ENCODE data around the gene LAMA1.
"Not testable (repeated sequence)": the region's sequence is repeated elsewhere in the genome, so short reads cannot be mapped to it uniquely, and the experiment has no call there.

LAMA1 gene, protein sequence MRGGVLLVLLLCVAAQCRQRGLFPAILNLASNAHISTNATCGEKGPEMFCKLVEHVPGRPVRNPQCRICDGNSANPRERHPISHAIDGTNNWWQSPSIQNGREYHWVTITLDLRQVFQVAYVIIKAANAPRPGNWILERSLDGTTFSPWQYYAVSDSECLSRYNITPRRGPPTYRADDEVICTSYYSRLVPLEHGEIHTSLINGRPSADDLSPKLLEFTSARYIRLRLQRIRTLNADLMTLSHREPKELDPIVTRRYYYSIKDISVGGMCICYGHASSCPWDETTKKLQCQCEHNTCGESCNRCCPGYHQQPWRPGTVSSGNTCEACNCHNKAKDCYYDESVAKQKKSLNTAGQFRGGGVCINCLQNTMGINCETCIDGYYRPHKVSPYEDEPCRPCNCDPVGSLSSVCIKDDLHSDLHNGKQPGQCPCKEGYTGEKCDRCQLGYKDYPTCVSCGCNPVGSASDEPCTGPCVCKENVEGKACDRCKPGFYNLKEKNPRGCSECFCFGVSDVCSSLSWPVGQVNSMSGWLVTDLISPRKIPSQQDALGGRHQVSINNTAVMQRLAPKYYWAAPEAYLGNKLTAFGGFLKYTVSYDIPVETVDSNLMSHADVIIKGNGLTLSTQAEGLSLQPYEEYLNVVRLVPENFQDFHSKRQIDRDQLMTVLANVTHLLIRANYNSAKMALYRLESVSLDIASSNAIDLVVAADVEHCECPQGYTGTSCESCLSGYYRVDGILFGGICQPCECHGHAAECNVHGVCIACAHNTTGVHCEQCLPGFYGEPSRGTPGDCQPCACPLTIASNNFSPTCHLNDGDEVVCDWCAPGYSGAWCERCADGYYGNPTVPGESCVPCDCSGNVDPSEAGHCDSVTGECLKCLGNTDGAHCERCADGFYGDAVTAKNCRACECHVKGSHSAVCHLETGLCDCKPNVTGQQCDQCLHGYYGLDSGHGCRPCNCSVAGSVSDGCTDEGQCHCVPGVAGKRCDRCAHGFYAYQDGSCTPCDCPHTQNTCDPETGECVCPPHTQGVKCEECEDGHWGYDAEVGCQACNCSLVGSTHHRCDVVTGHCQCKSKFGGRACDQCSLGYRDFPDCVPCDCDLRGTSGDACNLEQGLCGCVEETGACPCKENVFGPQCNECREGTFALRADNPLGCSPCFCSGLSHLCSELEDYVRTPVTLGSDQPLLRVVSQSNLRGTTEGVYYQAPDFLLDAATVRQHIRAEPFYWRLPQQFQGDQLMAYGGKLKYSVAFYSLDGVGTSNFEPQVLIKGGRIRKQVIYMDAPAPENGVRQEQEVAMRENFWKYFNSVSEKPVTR (N-terminal part only)

DNA sequence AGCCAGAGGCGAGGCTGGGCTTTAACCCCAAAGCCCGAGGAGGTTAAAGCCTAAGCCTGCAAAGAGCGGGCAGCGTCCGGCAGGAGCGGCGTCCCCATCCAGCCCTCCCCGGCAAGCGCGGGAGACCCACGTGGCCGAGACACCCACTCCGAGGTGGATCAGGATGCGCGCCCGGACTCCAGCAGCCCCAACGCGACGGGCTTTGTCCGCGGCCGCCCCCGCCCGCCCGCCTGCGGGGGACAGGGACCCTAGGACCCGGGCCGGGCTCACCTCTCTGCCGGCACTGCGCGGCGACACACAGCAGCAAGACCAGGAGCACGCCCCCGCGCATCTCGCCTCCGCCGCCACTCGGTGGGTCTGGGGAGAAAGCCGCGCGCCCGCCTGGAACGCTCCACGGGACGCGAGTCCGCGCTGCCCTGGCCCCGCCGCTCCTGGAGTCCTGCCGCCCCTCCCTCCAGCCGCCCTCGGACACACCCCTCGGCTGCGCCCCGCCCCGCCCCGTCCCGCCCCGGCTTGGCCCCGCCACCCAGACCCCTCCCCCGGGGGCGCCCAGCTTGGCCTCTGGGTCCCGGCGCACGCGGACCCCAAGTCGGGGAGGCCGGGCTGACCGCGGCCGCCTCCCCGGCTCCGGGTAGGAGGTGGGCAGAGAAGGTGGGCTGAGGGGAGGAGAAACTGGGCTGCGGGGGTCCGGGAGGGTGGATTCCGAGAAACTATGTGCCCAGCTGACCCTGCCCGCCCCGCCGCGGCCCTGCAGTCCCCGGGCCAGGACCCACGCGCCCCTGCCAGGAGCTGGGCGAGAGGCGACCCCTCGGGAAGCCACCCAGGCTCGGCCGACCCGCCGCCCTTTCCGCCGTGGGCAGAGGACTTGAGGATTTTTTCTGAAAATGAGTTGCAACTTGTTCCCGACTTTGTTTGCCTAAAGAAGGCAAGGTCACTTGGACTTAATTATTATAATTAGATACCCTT lies at the start of gene LAMA1:
Gene LAMA1 (minus strand): TSS at position 408 of the 966 bp plus-strand sequence. CDS start 77 bp downstream, at position 331.
- DNase-seq (ENCODE audit: low read depth in 2 of 2): no peak

DNA sequence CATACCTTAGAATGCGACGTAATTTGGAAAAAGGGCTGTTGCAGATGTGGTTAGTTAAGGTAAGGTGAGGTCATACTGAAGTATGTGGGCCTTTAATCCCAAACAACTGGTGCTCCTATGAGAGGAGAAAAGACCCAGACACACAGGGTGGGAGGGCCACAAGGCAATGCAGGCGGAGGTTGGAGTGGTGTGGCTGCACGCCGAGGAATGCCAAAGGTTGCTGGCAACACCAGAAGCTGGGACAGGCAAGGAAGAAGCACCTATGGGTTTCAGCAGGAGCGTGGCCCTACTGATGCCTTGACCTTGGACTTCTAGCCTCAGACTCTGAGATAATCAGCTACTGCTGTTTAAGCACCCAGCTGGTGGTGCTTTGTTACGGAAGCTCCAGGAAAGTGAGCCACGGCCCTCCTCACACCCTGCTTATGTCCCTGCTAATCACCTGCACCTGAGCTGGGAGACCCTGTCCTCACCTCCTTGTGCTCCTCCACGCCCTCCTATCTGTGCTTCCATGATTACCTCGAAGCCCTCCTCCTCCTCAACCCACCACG lies 48.3 kb upstream of the LAMA1 start:
- no peak for DNase-seq (ENCODE audit: low read depth in 2 of 2)

- DNase-seq (ENCODE audit: low read depth in 2 of 2): no peak
These were observed 46.9 kb upstream of the LAMA1 start for GRCh38 chr18:7164323-7165004.

DNA sequence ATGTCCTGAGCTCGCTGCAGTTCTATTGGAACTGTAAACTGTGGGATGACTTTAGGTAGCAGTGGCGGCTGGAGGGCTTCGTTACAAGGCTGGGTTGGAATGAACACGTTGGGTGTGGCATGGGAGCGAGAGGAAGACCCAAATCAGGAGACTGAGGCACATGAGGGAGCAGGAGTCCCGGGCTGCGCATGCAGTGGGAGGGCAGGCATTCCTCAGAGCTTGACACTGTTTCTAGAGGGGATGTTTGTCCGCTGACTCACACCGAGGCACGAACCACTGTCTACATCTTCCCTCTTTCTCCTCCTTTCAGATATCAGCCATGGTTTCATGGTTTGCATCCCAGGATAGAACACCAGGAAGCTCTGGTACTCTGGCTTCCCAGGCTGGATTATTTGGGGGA lies 40.6 kb upstream of the LAMA1 start:
- DNase-seq (ENCODE audit: low read depth in 2 of 2): no peak

DNA sequence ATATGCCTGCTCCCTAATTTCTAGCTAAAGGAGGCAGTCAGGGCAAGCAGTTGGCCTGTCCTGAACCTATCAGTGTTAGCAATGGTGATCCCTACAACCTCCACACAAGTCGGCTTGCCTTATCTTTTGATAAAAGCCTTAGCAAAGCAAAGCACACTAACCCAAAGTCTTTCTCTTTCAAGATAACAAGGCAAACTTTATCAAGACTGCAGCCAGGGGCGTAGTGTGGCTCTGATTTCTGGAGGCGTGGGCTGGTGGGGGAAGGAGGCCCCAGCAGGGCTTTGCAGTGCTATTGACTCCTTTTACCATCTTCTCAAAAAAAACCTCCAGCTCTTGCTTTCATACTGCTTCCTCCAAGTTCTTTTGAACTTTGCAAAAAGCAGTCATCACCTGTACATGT lies 40.2 kb upstream of the LAMA1 start:
- DNase-seq (ENCODE audit: low read depth in 2 of 2): no peak

GRCh38 chr18:7155887-7156286 lies 38.3 kb upstream of the LAMA1 start:
- no peak for DNase-seq (ENCODE audit: low read depth in 2 of 2)

DNA sequence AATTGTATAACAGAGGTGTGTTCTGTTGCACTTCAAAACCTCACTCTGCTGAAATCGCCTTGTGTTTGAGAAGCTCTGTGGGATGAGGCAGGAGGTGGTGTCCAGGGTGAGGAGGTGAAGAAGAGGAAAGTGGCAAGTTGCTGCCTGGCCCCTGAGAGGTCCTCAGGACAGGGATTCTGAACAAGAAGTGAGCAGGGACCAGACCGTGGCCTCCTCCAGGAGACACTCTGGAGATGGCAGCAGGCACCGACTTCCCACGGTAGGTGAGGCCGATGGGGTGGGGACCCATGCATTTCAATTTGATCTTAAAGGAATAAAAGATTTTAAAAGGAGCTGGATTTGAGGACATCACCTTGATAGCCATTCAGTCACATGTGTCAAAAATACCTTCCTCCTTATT lies 37.5 kb upstream of the LAMA1 start:
- no peak for DNase-seq (ENCODE audit: low read depth in 2 of 2)

DNA sequence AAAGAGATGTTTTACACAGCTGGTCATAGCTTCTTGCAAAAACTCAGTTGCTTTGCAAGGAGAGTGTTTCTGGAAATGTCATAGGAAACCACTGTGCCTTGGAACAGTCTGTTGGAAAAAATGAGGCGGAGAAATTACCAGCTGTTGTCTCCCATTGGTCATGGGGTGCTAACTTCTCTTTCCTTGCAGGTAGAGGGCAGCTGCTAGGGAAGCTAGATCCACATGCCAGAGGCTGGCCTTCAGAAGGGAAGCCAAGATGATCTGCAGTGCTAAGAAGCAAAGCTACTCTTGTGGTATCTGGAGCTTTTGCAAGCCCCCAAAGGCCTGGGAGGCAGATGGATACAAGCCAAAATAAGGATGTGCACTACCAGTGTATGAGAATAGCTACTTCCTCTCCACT lies 34.8 kb upstream of the LAMA1 start:
- no peak for DNase-seq (ENCODE audit: low read depth in 2 of 2)

DNA sequence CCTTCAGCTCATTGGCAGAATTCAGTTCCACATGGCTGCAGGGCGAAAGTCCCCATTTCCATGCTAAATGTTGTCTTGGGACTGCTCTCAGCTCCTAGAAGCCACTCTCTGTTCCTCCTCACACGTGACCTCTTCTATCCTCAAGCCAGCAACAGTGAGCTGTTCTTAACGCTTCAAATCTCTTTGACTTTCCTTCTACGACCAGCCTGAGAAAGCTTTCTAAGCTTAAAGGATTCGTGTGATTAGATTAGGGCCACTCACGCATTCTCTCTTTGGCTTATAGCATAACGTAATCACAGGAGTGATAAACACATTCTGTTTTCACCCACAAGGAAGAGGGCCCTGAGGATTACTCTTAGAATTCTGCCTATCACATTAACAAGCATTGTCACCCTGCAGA lies 29.8 kb upstream of the LAMA1 start:
- DNase-seq (ENCODE audit: low read depth in 2 of 2): no peak

DNA sequence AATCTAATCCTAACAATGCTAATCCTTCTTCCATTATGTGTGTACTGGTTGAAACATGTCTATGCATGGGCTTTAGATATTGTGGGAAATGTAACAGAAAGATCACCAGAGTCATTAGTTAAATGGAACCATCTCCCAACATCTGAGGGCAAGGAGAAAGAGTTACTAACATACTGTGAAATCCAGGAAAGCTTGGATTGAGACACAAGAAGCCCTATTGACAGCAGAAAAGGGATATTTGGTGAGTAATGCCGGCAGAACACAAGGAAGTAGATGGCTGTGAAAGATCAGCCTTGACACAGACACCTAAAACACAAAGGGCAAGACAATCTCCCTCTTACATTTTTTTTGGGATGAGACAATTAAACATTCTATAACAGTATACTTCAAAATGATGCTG lies 28.5 kb upstream of the LAMA1 start:
- no peak for DNase-seq (ENCODE audit: low read depth in 2 of 2)

DNA sequence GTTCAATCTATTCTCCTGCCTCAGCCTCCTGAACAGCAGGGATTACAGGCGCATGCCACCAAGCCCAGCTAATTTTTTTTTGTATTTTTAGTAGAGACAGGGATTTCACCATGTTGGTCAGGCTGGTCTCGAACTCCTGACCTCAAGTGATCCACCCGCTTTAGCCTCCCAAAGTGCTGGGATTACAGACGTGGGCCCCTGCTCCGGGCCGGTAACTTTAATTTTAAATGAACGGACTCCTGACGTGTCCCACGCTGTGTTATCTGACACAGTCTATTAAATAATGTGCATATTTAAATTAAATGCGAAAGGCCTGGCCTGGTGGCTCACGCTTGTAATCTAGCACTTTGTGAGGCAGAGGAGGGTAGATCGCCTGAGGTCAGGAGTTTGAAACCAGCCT lies 27.3 kb upstream of the LAMA1 start:
- DNase-seq (ENCODE audit: low read depth in 2 of 2): not testable (repeated sequence)

DNA sequence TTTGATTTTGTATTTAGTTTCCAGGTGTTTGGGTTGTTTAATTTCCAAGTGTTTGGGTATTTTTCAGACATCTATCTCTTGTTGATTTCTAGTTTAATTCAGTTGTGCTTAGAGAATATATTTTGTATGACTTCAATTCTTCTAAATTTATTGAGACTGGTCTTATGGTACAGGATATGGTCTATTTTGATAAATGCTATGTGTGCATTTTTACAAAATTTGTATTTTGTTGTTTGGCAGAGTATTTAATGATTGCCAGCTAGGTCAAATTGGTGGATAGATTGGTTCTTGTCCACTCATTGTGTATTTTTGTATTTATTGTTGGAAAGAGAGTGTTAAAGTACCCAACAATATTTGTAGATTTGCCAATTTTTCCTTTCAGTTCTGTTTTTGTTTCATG lies 23.7 kb upstream of the LAMA1 start:
- DNase-seq (ENCODE audit: low read depth in 2 of 2): no peak

DNA sequence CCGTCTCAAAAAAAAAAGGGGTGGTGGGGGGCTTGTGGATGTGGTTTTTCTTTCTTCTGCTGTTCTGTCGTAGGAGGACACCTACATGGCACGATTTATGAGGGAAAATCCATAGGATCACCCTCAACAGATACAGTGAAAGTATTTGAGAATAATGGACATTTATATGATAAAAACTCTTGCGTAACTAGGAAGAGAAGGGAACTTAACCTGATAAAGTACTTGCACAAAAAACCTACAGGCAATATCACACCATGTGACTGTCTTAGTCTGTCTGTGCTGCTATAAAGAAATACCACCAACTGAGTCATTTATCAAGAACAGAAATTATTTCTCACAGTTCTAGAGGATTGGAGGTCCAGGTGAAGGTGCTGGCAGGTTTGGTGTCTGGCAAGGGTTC lies 21.8 kb upstream of the LAMA1 start:
- DNase-seq (ENCODE audit: low read depth in 2 of 2): no peak

DNA sequence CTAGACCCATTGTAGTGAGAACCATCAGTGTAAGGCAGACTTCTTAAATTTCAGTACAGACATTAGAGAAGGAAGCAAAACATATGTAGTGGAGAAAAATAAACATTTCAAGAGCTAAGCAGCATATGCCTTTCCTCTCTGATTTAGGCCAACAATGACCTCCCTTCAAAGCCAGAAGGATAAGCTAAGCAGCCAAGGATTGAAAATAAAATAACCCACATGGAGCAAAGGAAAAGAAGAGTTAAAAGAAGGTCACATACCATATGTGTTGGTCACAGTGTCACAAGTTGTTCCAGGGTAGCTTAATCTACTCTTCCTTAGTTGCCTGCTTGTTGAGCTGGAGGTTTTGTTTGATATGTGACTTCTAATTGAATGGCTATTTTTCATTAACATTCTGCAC lies 15.6 kb upstream of the LAMA1 start:
- no peak for DNase-seq (ENCODE audit: low read depth in 2 of 2)

GRCh38 chr18:7132356-7133150 lies 15.0 kb upstream of the LAMA1 start:
- DNase-seq (ENCODE audit: low read depth in 2 of 2): no peak

GRCh38 chr18:7122376-7122775 lies 4.8 kb upstream of the LAMA1 start:
- no peak for DNase-seq (ENCODE audit: low read depth in 2 of 2)

DNA sequence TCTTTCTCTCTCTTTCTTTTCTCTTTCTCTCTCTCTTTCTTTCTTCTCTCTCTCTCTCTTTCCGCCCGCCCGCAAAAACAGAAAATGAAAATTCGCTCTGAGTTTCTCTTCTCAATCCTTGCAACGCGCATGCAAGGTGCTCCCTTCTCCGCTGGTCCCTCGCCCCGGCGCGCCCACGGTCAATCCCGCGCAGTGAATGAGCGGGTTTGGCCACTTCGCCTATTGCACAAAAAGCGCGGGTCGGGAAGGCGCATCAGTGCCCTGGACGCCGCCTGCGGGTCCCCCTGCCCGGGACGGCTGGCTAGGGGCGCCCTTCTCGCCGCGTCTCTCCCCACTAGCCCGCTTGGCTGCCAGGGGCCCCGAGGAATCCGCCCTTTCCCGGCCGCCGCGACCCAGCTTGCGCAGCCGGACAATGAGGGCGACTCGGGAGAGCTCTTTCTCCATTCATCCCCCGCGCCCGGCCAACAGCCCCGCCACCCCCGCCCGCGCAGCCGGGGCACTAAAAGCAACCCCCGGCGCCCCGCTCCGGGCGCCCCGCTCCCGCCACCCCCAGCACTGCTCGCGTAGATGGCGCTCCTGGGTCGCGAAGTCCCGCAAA lies 706 bp downstream of the LAMA1 start:
- no peak for DNase-seq (ENCODE audit: low read depth in 2 of 2)

DNA sequence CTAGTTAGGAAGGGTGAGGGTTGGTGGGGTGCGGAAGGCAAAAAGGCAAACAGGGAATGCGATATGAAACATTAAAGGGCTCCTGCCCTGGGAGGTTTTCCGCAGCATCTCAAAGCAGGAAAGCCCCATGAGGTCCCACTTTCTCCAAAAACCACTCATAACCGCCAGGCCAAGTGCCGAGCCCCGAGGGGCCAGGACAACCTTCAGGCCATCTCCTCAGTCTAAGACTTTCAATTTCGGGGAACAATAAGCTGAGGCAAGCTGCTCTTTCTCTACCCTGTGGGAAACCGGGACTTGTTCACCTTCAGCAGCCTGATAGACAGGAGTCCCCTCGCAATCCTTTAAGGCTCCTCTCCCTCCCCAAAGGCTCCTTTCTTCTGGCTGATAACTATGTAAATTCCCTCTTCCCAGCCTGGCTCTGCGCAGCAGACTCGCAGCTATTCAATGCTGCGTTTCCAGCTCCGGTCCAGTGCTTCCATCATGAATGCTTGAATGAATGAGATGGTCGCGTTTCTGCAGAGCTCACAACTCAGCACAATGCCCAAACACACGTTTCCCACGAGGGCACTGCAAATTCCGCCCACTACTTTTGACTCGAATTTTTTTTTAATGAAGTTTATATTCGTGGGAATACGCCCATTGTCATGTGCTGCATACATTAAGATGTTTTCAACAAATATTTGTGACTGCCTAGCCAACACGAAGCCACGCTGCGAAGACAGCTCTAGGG lies 1.4 kb downstream of the LAMA1 start:
- DNase-seq (ENCODE audit: low read depth in 2 of 2): no peak

Measured in stimulated activated CD4-positive, alpha-beta T cell treated with anti-CD3 and anti-CD28 coated beads, Interleukin-12 subunit alpha, Interleukin-12 subunit beta, amount 100 ng/mL, for 24 hours (primary cell).